Endothelial cell of umbilical vein (primary cell): ENCODE measurements around the gene SPEN. TPM values are rescaled to one million over a fixed set of nuclear protein-coding genes. Genes with fewer than 3 reads are reported as not detected.

Experiments
- BruUV-seq: library from RNA; stranded (reverse); fragments of 400-500 nt; replicated peaks from 2 replicates; lab custom pipeline; 2021; lab: Mats Ljungman, UMichigan
- CTCF ChIA-PET: fragments of 300-600, 350-600 bp; sonication (Branson Sonifier 250); formaldehyde crosslinking; loops from one replicate; lab custom pipeline; 2021; ENCODE audit warnings: antibody characterized with exemption, inconsistent platforms; lab: Charles Lee
- POLR2A ChIA-PET: fragments of 300-600, 350-600 bp; sonication (Branson Sonifier 250); formaldehyde crosslinking; loops from one replicate; lab custom pipeline; 2021; ENCODE audit warnings: antibody characterized with exemption, inconsistent platforms; lab: Charles Lee
- DNase-seq: peaks from one replicate; pipeline ENCODE4 v3.0.0-alpha.2; 2011; ENCODE audit warnings: low read depth, low spot score
- FAIRE-seq: peaks from 2 replicates; lab custom pipeline; 2011; peaks lifted over from hg19 to GRCh38; lab: Jason Lieb, UNC
- H2AFZ ChIP-seq: 2 replicates; pipeline ENCODE4 v1.6.0; 2012; ENCODE audit warnings: low read depth, low read length, control low read depth, inconsistent platforms
- H3K27ac ChIP-seq: 2 replicates; pipeline ENCODE4 v1.5.1; 2011; ENCODE audit warnings: low read depth, mild to moderate bottlenecking, control low read depth, low read length, moderate library complexity; ENCODE audit not compliant: insufficient read depth
- H3K27me3 ChIP-seq, 2 experiments: 2 replicates each; pipeline versions ENCODE4 v1.6.0 to v1.6.1; 2011; ENCODE audit warnings: low read length in 2 of 2, mixed read lengths in 1 of 2; ENCODE audit not compliant: control insufficient read depth in 2 of 2, insufficient read depth in 2 of 2
- H3K36me3 ChIP-seq, 2 experiments: 2 replicates in 1 of 2; 3 replicates in 1 of 2; pipeline ENCODE4 v1.5.1; 2011; ENCODE audit warnings: low read length in 2 of 2, mild to moderate bottlenecking in 1 of 2, moderate library complexity in 1 of 2; ENCODE audit not compliant: control insufficient read depth in 2 of 2, insufficient read depth in 2 of 2; ENCODE audit errors: extremely low read depth in 1 of 2
- H3K4me1 ChIP-seq: 3 replicates; pipeline ENCODE4 v1.5.1; 2011; ENCODE audit warnings: mild to moderate bottlenecking, low read length; ENCODE audit not compliant: control insufficient read depth, insufficient read depth; ENCODE audit errors: extremely low read depth
- H3K4me2 ChIP-seq: 2 replicates; pipeline ENCODE4 v1.6.1; 2011; ENCODE audit warnings: low read length, control low read depth, mixed read lengths; ENCODE audit not compliant: insufficient read depth
- H3K4me3 ChIP-seq, 3 experiments: fragments of 200-600 bp in 1 of 3; sonication (generic), shearing (Covaris generic) in 1 of 3; replicated peaks in 1 of 3; 2 replicates each; pipeline ENCODE4 v1.5.1; 2011 to 2016; ENCODE audit warnings: control low read depth in 3 of 3, low read length in 3 of 3, mild to moderate bottlenecking in 2 of 3, inconsistent platforms in 1 of 3, low read depth in 1 of 3, moderate library complexity in 1 of 3; ENCODE audit not compliant: insufficient read depth in 1 of 3
- H3K79me2 ChIP-seq: 2 replicates; pipeline ENCODE4 v1.6.0; 2012; ENCODE audit warnings: low read length, inconsistent platforms; ENCODE audit not compliant: control insufficient read depth, insufficient read depth
- H3K9ac ChIP-seq: replicated peaks from 2 replicates; pipeline ENCODE3; 2011; ENCODE audit warnings: low read length, control low read depth; ENCODE audit not compliant: insufficient read depth; ENCODE audit errors: extremely low read depth
- H3K9me1 ChIP-seq: replicated peaks from 3 replicates; pipeline ENCODE4 v1.6.0; 2011; ENCODE audit warnings: mild to moderate bottlenecking, low read length; ENCODE audit not compliant: control insufficient read depth, insufficient read depth; ENCODE audit errors: extremely low read depth
- H3K9me3 ChIP-seq: replicated peaks from 2 replicates; pipeline ENCODE4 v1.5.1; 2012; ENCODE audit warnings: low read length, inconsistent platforms; ENCODE audit not compliant: control insufficient read depth, insufficient read depth
- H4K20me1 ChIP-seq: replicated peaks from 2 replicates; pipeline ENCODE3; 2011; ENCODE audit warnings: mild to moderate bottlenecking, low read length; ENCODE audit not compliant: control insufficient read depth, insufficient read depth; ENCODE audit errors: extremely low read depth
- EZH2 ChIP-seq: IDR thresholded peaks from 2 replicates; pipeline ENCODE4 v1.6.1; 2012; ENCODE audit warnings: borderline replicate concordance, low read depth, mild to moderate bottlenecking, moderate library complexity, low read length, inconsistent platforms; ENCODE audit not compliant: severe bottlenecking
- FOS ChIP-seq: IDR thresholded peaks from 2 replicates; pipeline ENCODE4 v1.6.1; 2011; ENCODE audit warnings: mild to moderate bottlenecking, low read length, moderate library complexity, borderline replicate concordance; ENCODE audit not compliant: insufficient read depth
- GATA2 ChIP-seq: IDR thresholded peaks from 2 replicates; pipeline ENCODE4 v1.7.0; 2011; ENCODE audit warnings: low read depth, mild to moderate bottlenecking, moderate library complexity, mixed read lengths, low read length; ENCODE audit not compliant: insufficient read length, insufficient read depth
- JUN ChIP-seq: IDR thresholded peaks from 2 replicates; pipeline ENCODE4 v1.6.1; 2011; ENCODE audit warnings: borderline replicate concordance, low read depth; ENCODE audit not compliant: insufficient read length, insufficient read depth
- MYC ChIP-seq: IDR thresholded peaks from one replicate; pipeline ENCODE4 v1.6.1; 2011; ENCODE audit warnings: mild to moderate bottlenecking, low read depth, low read length
- POLR2A ChIP-seq: IDR thresholded peaks from 2 replicates; pipeline ENCODE4 v1.6.1; 2012; ENCODE audit warnings: low read depth, mild to moderate bottlenecking, control low read depth, low read length
- POLR2AphosphoS5 ChIP-seq: IDR thresholded peaks from 2 replicates; pipeline ENCODE4 v1.6.1; 2012; ENCODE audit warnings: low read depth, mild to moderate bottlenecking, control low read depth, low read length, moderate library complexity; ENCODE audit not compliant: insufficient read depth
- dilution Hi-C: fragments of 300-500 bp; cut with MboI; formaldehyde crosslinking; loops from one replicate; pipeline ENCODE4 v1.15.0; 2019; ENCODE audit warnings: low sequenced_read_pairs; ENCODE audit not compliant: extremely low pct_ligation_motif_present
- intact Hi-C: fragments of 100-400 bp; cut with micrococcal nuclease; formaldehyde crosslinking; loops from one replicate; pipeline ENCODE4 v1.10.0; 2022
- polyA plus RNA-seq, 4 experiments: library from polyadenylated mRNA; depleted of rRNA in 3 of 4; stranded (reverse) in 3 of 4; unstranded in 1 of 4; fragments of >200 nt; gene quantifications; 2 replicates each; pipeline versions ENCODE4 v1.2.1 to v1.2.3, GENCODE V29; 2011 to 2012; ENCODE audit warnings: missing spikeins in 1 of 4
- total RNA-seq: library from RNA; stranded (reverse); gene quantifications from 2 replicates; pipeline ENCODE4 v1.2.3, GENCODE V29; 2021
- TF ChIP-seq, protein P1 (sequence below): IDR thresholded peaks from 2 replicates; pipeline ENCODE4 v1.6.1; 2011; ENCODE audit not compliant: insufficient read depth, insufficient read length
- TF ChIP-seq, protein P2 (sequence below), 2 donors: IDR thresholded peaks; 1 replicate in 1 of 2; 2 replicates in 1 of 2; pipeline ENCODE4 v1.5.1; 2011; ENCODE audit warnings: low read length in 2 of 2, mild to moderate bottlenecking in 2 of 2, moderate library complexity in 2 of 2, control low read depth in 1 of 2, inconsistent platforms in 1 of 2, low read depth in 1 of 2; ENCODE audit not compliant: insufficient read depth in 1 of 2; ENCODE audit errors: extremely low read depth in 1 of 2

The SPEN gene
- total and polyA plus RNA-seq, 2 donors (not counting 3 experiments of a cell fraction or from before 2014, with no cell fraction given) = 9.3 to 44.4 TPM

DNA sequence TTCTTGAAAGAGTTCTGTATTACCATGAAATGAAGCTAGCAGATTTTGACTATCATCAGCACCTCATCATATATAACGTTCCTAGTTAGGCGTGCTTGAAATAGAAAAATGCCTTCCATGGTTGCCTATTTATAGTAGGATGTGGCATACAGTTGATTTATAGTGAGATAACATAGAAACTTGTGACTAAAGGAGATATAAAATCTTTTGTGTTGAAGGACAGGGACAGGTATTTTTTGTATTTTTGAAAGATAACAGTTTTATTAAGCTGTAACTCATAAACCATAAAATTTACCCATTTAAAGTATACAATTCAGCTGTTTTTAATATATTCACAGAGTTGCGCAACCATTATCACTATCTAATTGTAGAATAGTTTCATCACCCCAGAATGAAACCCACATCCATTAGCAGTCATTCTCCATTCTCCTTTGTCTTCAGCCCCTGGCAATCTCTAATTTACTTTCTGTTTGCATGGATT is 19.3 kb downstream of the SPEN start:
- H3K27me3 ChIP-seq = no peaks in the 10 kb centered on the region
- no peak overlapping the region for H3K27ac ChIP-seq
- H3K79me2 ChIP-seq = peaks cover 96% of the 10 kb centered on the region
- BruUV-seq = no TSS peak
- DNase-seq = no peak
- H2AFZ ChIP-seq = no peak overlapping the region
- H3K4me2 ChIP-seq = no peak overlapping the region
- TF ChIP-seq, protein P1, sequence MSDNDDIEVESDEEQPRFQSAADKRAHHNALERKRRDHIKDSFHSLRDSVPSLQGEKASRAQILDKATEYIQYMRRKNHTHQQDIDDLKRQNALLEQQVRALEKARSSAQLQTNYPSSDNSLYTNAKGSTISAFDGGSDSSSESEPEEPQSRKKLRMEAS = no peak
- TF ChIP-seq MYC = no peak
- TF ChIP-seq, protein P2, sequence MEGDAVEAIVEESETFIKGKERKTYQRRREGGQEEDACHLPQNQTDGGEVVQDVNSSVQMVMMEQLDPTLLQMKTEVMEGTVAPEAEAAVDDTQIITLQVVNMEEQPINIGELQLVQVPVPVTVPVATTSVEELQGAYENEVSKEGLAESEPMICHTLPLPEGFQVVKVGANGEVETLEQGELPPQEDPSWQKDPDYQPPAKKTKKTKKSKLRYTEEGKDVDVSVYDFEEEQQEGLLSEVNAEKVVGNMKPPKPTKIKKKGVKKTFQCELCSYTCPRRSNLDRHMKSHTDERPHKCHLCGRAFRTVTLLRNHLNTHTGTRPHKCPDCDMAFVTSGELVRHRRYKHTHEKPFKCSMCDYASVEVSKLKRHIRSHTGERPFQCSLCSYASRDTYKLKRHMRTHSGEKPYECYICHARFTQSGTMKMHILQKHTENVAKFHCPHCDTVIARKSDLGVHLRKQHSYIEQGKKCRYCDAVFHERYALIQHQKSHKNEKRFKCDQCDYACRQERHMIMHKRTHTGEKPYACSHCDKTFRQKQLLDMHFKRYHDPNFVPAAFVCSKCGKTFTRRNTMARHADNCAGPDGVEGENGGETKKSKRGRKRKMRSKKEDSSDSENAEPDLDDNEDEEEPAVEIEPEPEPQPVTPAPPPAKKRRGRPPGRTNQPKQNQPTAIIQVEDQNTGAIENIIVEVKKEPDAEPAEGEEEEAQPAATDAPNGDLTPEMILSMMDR (IDR thresholded peaks at IDR 0.05; ENCODE audit: extremely low read depth in 1 of 2, insufficient read depth in 1 of 2, low read depth in 1 of 2, low read length in 2 of 2) = no peak
- no peak for TF ChIP-seq FOS
- TF ChIP-seq GATA2 = no peak
- no peak for TF ChIP-seq JUN
- no peak for TF ChIP-seq POLR2AphosphoS5
- TF ChIP-seq EZH2 = no peak
- TF ChIP-seq POLR2A = no peak
- intact Hi-C loops = no loop called here
- H3K4me3 ChIP-seq = no peak overlapping the region
- no peak for FAIRE-seq
- H3K36me3 ChIP-seq = no peaks in the 10 kb centered on the region
- H3K4me1 ChIP-seq = peaks cover 4% of the 10 kb centered on the region
- dilution Hi-C loops = no loop called here
- H3K9me3 ChIP-seq = no peaks in the 10 kb centered on the region
- POLR2A ChIA-PET = no interaction called here
- H3K9me1 ChIP-seq = no peaks in the 10 kb centered on the region
- peaks cover 7% of the 10 kb centered on the region for H4K20me1 ChIP-seq
- no peak overlapping the region for H3K9ac ChIP-seq
- CTCF ChIA-PET = interaction anchor here (0.9 to 1.3 kb wide), 4 partner anchors 8 to 65 kb away, joined by 3 to 7 read pairs (median 4); no protein-coding TSS in a partner anchor
